Trophoblast cell (in vitro differentiated cells and primary cell): ENCODE results near the gene NFX1.
A peak's percentile ranks its signal among the peaks of the same experiment; 100 is the strongest.

Experiments used
- DNase-seq, 2 donors: peaks; one replicate each; pipeline ENCODE4 v3.0.0-alpha.2; 2016
- H2AFZ ChIP-seq: 2 replicates; pipeline ENCODE4 v1.6.1; 2013; ENCODE audit warnings: low read length, moderate library complexity, mild to moderate bottlenecking; ENCODE audit not compliant: insufficient read depth, poor library complexity
- H2AK5ac ChIP-seq: 2 replicates; pipeline ENCODE4 v1.6.1; 2013; ENCODE audit warnings: mild to moderate bottlenecking, low read length
- H2BK120ac ChIP-seq: 2 replicates; pipeline ENCODE4 v1.6.1; 2013; ENCODE audit warnings: low read length, mild to moderate bottlenecking, moderate library complexity; ENCODE audit not compliant: insufficient read depth, poor library complexity
- H2BK12ac ChIP-seq: 2 replicates; pipeline ENCODE4 v1.6.1; 2013; ENCODE audit warnings: mild to moderate bottlenecking, low read length, moderate library complexity
- H2BK5ac ChIP-seq: 2 replicates; pipeline ENCODE4 v1.6.1; 2013; ENCODE audit warnings: low read length, low read depth, moderate library complexity, mild to moderate bottlenecking; ENCODE audit not compliant: poor library complexity
- H3K14ac ChIP-seq: 2 replicates; pipeline ENCODE4 v1.6.1; 2013; ENCODE audit warnings: mild to moderate bottlenecking, low read length
- H3K18ac ChIP-seq: 2 replicates; pipeline ENCODE4 v1.6.1; 2013; ENCODE audit warnings: mild to moderate bottlenecking, low read length
- H3K23ac ChIP-seq: 2 replicates; pipeline ENCODE4 v1.6.1; 2013; ENCODE audit warnings: low read length
- H3K27ac ChIP-seq: 2 replicates; pipeline ENCODE4 v1.5.1; 2013; ENCODE audit warnings: low read depth, mild to moderate bottlenecking, inconsistent platforms, low read length, moderate library complexity
- H3K27me3 ChIP-seq: 2 replicates; pipeline ENCODE4 v1.6.1; 2013; ENCODE audit warnings: inconsistent platforms, mild to moderate bottlenecking, low read length, moderate library complexity; ENCODE audit not compliant: insufficient read depth
- H3K36me3 ChIP-seq, 2 experiments: 1 replicate in 1 of 2; 2 replicates in 1 of 2; pipeline ENCODE4 v1.6.1; 2013; ENCODE audit warnings: low read length in 2 of 2, mild to moderate bottlenecking in 2 of 2, moderate library complexity in 1 of 2; ENCODE audit not compliant: insufficient read depth in 2 of 2, control insufficient read depth in 1 of 2
- H3K4ac ChIP-seq: 2 replicates; pipeline ENCODE4 v1.6.1; 2013; ENCODE audit warnings: low read depth, mild to moderate bottlenecking, low read length, moderate library complexity
- H3K4me1 ChIP-seq, 2 experiments: 1 replicate in 1 of 2; 2 replicates in 1 of 2; pipeline ENCODE4 v1.6.1; 2013; ENCODE audit warnings: low read length in 2 of 2, mild to moderate bottlenecking in 2 of 2, moderate library complexity in 1 of 2; ENCODE audit not compliant: insufficient read depth in 2 of 2, control insufficient read depth in 1 of 2
- H3K4me2 ChIP-seq: 2 replicates; pipeline ENCODE4 v1.6.1; 2013; ENCODE audit warnings: inconsistent platforms, mild to moderate bottlenecking, low read length, moderate library complexity
- H3K4me3 ChIP-seq: 2 replicates; pipeline ENCODE4 v1.5.1; 2013; ENCODE audit warnings: mild to moderate bottlenecking, low read depth, low read length, inconsistent platforms
- H3K79me1 ChIP-seq: one replicate; pipeline ENCODE4 v1.6.1; 2013; ENCODE audit warnings: low read length
- H3K79me2 ChIP-seq: 2 replicates; pipeline ENCODE4 v1.6.1; 2013; ENCODE audit warnings: low read length, mild to moderate bottlenecking; ENCODE audit not compliant: control insufficient read depth, insufficient read depth, poor library complexity
- H3K9ac ChIP-seq: 2 replicates; pipeline ENCODE4 v1.6.1; 2013; ENCODE audit warnings: mild to moderate bottlenecking, low read length
- H3K9me3 ChIP-seq: 2 replicates; pipeline ENCODE4 v1.6.1; 2013; ENCODE audit warnings: low read depth, mild to moderate bottlenecking, control low read depth, inconsistent platforms, low read length; ENCODE audit not compliant: insufficient read depth
- H4K12ac ChIP-seq: 2 replicates; pipeline ENCODE4 v1.6.1; 2013; ENCODE audit warnings: low read depth, mild to moderate bottlenecking, low read length, moderate library complexity
- H4K8ac ChIP-seq: 2 replicates; pipeline ENCODE4 v1.6.1; 2013; ENCODE audit warnings: low read depth, mild to moderate bottlenecking, low read length, moderate library complexity
- H4K91ac ChIP-seq: one replicate; pipeline ENCODE4 v1.6.1; 2013; ENCODE audit warnings: low read depth, mild to moderate bottlenecking, low read length, moderate library complexity
- WGBS: extraction: QIAGEN DNeasy Blood & Tissue Kit; methylation state at CpG from one replicate; pipeline ENCODE4 v1.1.7; 2013; ENCODE audit warnings: missing lambda C conversion rate; ENCODE audit not compliant: insufficient read length, insufficient coverage; ENCODE audit errors: extremely low coverage; 5-methylcytosine and 5-hydroxymethylcytosine counted together

NFX1 gene

GRCh38 chr9:33348998-33349397, 58.7 kb downstream of the NFX1 start:
- Histone ChIP-seq H4K12ac (no peak overlapping the region), H4K91ac (no peak overlapping the region), H3K14ac (no peak overlapping the region), H4K8ac (no peak overlapping the region), H3K36me3 (peaks cover 11 to 24% of the 10 kb centered on the region in 2 experiments), H2BK12ac (no peak overlapping the region), H3K4ac (no peak overlapping the region), H3K27ac (no peak overlapping the region), H3K18ac (no peak overlapping the region), H3K4me3 (no peak overlapping the region), H3K9me3 (no peaks in the 10 kb centered on the region), H3K27me3 (no peaks in the 10 kb centered on the region), H2AK5ac (no peak overlapping the region), H3K79me2 (no peaks in the 10 kb centered on the region), H2BK5ac (no peak overlapping the region), H3K9ac (no peak overlapping the region), H3K4me1 (no peaks in the 10 kb centered on the region), H3K79me1 (no peaks in the 10 kb centered on the region), H3K23ac (no peak overlapping the region), H2BK120ac (no peak overlapping the region), H3K4me2 (no peak overlapping the region), H2AFZ (no peak overlapping the region)
- WGBS = no CpG with 5 or more reads among the region's 4 CpGs
- no peak for DNase-seq

- no peaks in the 10 kb centered on the region for H3K27me3 ChIP-seq
- H4K8ac ChIP-seq = no peak overlapping the region
- no peak overlapping the region for H3K23ac ChIP-seq
- no peak overlapping the region for H3K4me2 ChIP-seq
- no peak overlapping the region for H2BK5ac ChIP-seq
- peaks cover 10 to 22% of the 10 kb centered on the region in 2 experiments for H3K36me3 ChIP-seq
- no peaks in the 10 kb centered on the region for H3K79me2 ChIP-seq
- DNase-seq = peak; percentile 89 to 97
- H3K9me3 ChIP-seq = no peaks in the 10 kb centered on the region
- H4K12ac ChIP-seq = no peak overlapping the region
- H3K9ac ChIP-seq = no peak overlapping the region
- WGBS = no CpG with 5 or more reads among the region's 2 CpGs
- no peak overlapping the region for H3K4me3 ChIP-seq
- no peak overlapping the region for H3K4ac ChIP-seq
- H3K14ac ChIP-seq = no peak overlapping the region
- H3K27ac ChIP-seq = no peak overlapping the region
- no peaks in the 10 kb centered on the region for H3K79me1 ChIP-seq
- no peak overlapping the region for H2BK120ac ChIP-seq
- H3K18ac ChIP-seq = no peak overlapping the region
- no peak overlapping the region for H2AFZ ChIP-seq
- H4K91ac ChIP-seq = no peak overlapping the region
- no peak overlapping the region for H2AK5ac ChIP-seq
- H3K4me1 ChIP-seq = no peaks in the 10 kb centered on the region
- no peak overlapping the region for H2BK12ac ChIP-seq
These were observed 59.4 kb downstream of the NFX1 start for GRCh38 chr9:33349743-33350142.

- H2BK5ac ChIP-seq = no peak overlapping the region
- H3K4me3 ChIP-seq = no peak overlapping the region
- no peak overlapping the region for H3K14ac ChIP-seq
- no peaks in the 10 kb centered on the region for H3K79me1 ChIP-seq
- no peak overlapping the region for H3K18ac ChIP-seq
- no peak overlapping the region for H4K91ac ChIP-seq
- H2AK5ac ChIP-seq = no peak overlapping the region
- no peaks in the 10 kb centered on the region for H3K9me3 ChIP-seq
- no CpG with 5 or more reads among the region's 2 CpGs for WGBS
- no peak overlapping the region for H4K8ac ChIP-seq
- H3K9ac ChIP-seq = no peak overlapping the region
- H2AFZ ChIP-seq = no peak overlapping the region
- no peak overlapping the region for H2BK120ac ChIP-seq
- H3K4ac ChIP-seq = no peak overlapping the region
- no peaks in the 10 kb centered on the region for H3K4me1 ChIP-seq
- H3K27ac ChIP-seq = no peak overlapping the region
- H3K23ac ChIP-seq = no peak overlapping the region
- no peaks in the 10 kb centered on the region for H3K79me2 ChIP-seq
- no peak overlapping the region for H2BK12ac ChIP-seq
- DNase-seq = peak; percentile 70 to 95
- H4K12ac ChIP-seq = no peak overlapping the region
- no peaks in the 10 kb centered on the region for H3K27me3 ChIP-seq
- no peak overlapping the region for H3K4me2 ChIP-seq
- H3K36me3 ChIP-seq = peaks cover 10 to 22% of the 10 kb centered on the region in 2 experiments
These were observed 60.0 kb downstream of the NFX1 start for GRCh38 chr9:33350310-33350709.

GRCh38 chr9:33351547-33351946, 61.2 kb downstream of the NFX1 start:
- H2AK5ac ChIP-seq = no peak overlapping the region
- no peak overlapping the region for H3K4me2 ChIP-seq
- H2BK120ac ChIP-seq = no peak overlapping the region
- H3K79me2 ChIP-seq = no peaks in the 10 kb centered on the region
- H3K14ac ChIP-seq = no peak overlapping the region
- H3K4ac ChIP-seq = no peak overlapping the region
- no peaks in the 10 kb centered on the region for H3K79me1 ChIP-seq
- DNase-seq = no peak
- WGBS = no CpG with 5 or more reads among the region's 4 CpGs
- no peak overlapping the region for H4K8ac ChIP-seq
- no peak overlapping the region for H2AFZ ChIP-seq
- H2BK5ac ChIP-seq = no peak overlapping the region
- peaks cover 8 to 13% of the 10 kb centered on the region in 2 experiments for H3K36me3 ChIP-seq
- H4K12ac ChIP-seq = no peak overlapping the region
- no peaks in the 10 kb centered on the region for H3K27me3 ChIP-seq
- no peak overlapping the region for H3K9ac ChIP-seq
- no peak overlapping the region for H3K4me3 ChIP-seq
- no peak overlapping the region for H2BK12ac ChIP-seq
- no peaks in the 10 kb centered on the region for H3K9me3 ChIP-seq
- no peak overlapping the region for H3K27ac ChIP-seq
- no peak overlapping the region for H3K23ac ChIP-seq
- no peak overlapping the region for H3K18ac ChIP-seq
- no peak overlapping the region for H4K91ac ChIP-seq
- no peaks in the 10 kb centered on the region for H3K4me1 ChIP-seq
